OCI-LY7 (cell line): ENCODE results near the gene RFX2. TPM values are rescaled to one million over a fixed set of nuclear protein-coding genes. Genes with fewer than 3 reads are reported as not detected.

Experiments used
- BruUV-seq: library from RNA; stranded (reverse); fragments of 400-500 nt; replicated peaks from 2 replicates; lab custom pipeline; 2021; lab: Mats Ljungman, UMichigan
- CTCF ChIA-PET: fragments of 300-600 bp; sonication (Branson Sonifier 250); formaldehyde crosslinking; loops from one replicate; lab custom pipeline; 2022; ENCODE audit warnings: antibody characterized with exemption; ENCODE audit not compliant: unreplicated experiment; lab: Charles Lee
- POLR2A ChIA-PET: fragments of 300-600 bp; sonication (Branson Sonifier 250); formaldehyde crosslinking; loops from one replicate; lab custom pipeline; 2022; ENCODE audit warnings: antibody characterized with exemption; lab: Charles Lee
- DNase-seq: peaks from one replicate; pipeline ENCODE4 v3.0.0-alpha.2; 2015; ENCODE audit warnings: low spot score
- H2AFZ ChIP-seq: fragments of 200-600 bp; sonication (generic), shearing (Covaris generic); 2 replicates; pipeline ENCODE4 v1.6.1; 2014; ENCODE audit warnings: mild to moderate bottlenecking, antibody characterized with exemption, low read length, moderate library complexity
- H3K27ac ChIP-seq: fragments of 200-600 bp; sonication (generic); 2 replicates; pipeline ENCODE4 v1.5.1; 2014; ENCODE audit warnings: mixed run types, low read depth, mild to moderate bottlenecking, moderate library complexity, low read length, inconsistent platforms; ENCODE audit not compliant: poor library complexity, severe bottlenecking
- H3K36me3 ChIP-seq: fragments of 200-600 bp; sonication (generic); 2 replicates; pipeline ENCODE4 v1.6.1; 2014; ENCODE audit warnings: mild to moderate bottlenecking, antibody characterized with exemption, low read length, moderate library complexity, mixed read lengths; ENCODE audit not compliant: insufficient read depth
- H3K4me1 ChIP-seq: fragments of 200-600 bp; sonication (generic); 2 replicates; pipeline ENCODE4 v1.5.1; 2014; ENCODE audit warnings: mild to moderate bottlenecking, low read length; ENCODE audit not compliant: insufficient read depth, poor library complexity, severe bottlenecking
- H3K4me2 ChIP-seq: fragments of 200-600 bp; sonication (generic); 2 replicates; pipeline ENCODE4 v1.6.1; 2014; ENCODE audit warnings: mild to moderate bottlenecking, low read length
- H3K4me3 ChIP-seq: fragments of 200-600 bp; sonication (generic); 2 replicates; pipeline ENCODE4 v1.5.1; 2014; ENCODE audit warnings: mild to moderate bottlenecking, low read depth, low read length; ENCODE audit not compliant: poor library complexity, severe bottlenecking
- H3K79me2 ChIP-seq: fragments of 200-600 bp; sonication (generic); 2 replicates; pipeline ENCODE4 v1.6.1; 2016; ENCODE audit warnings: low read depth, mild to moderate bottlenecking, low read length, moderate library complexity, mixed read lengths; ENCODE audit not compliant: insufficient read depth
- H3K9me2 ChIP-seq: fragments of 200-600 bp; sonication (generic); 2 replicates; pipeline ENCODE4 v1.6.1; 2016; ENCODE audit warnings: mild to moderate bottlenecking, low read length, mixed read lengths; ENCODE audit not compliant: insufficient read depth
- H3K9me3 ChIP-seq: fragments of 200-600 bp; sonication (generic); 2 replicates; pipeline ENCODE4 v1.6.1; 2014; ENCODE audit warnings: mild to moderate bottlenecking, mixed run types, low read length, mixed read lengths
- H4K20me1 ChIP-seq: fragments of 200-600 bp; sonication (generic); 2 replicates; pipeline ENCODE4 v1.6.1; 2014; ENCODE audit warnings: mild to moderate bottlenecking, antibody characterized with exemption, low read length, moderate library complexity, mixed read lengths; ENCODE audit not compliant: insufficient read depth
- EZH2phosphoT487 ChIP-seq: fragments of 200-600 bp; sonication (generic); IDR thresholded peaks from 2 replicates; pipeline ENCODE4 v1.6.1; 2018; ENCODE audit warnings: low read depth, borderline replicate concordance, mild to moderate bottlenecking, mixed run types, antibody characterized with exemption, low read length, moderate library complexity, mixed read lengths
- intact Hi-C: fragments of 100-400 bp; cut with micrococcal nuclease; formaldehyde crosslinking; loops from one replicate; pipeline ENCODE4 v1.10.0; 2022; ENCODE audit not compliant: unreplicated experiment
- total RNA-seq, 2 experiments: library from RNA; depleted of rRNA in 1 of 2; stranded (reverse); fragments of >200 nt in 1 of 2; shearing (Covaris generic) in 1 of 2; gene quantifications; 2 replicates each; pipeline ENCODE4 v1.2.3, GENCODE V29; 2014 to 2022
- TF ChIP-seq, protein P1 (sequence below): fragments of 200-600 bp; sonication (generic); conservative IDR thresholded peaks from 2 replicates; pipeline ENCODE4 v1.5.1; 2014; ENCODE audit warnings: mild to moderate bottlenecking, antibody characterized with exemption, low read length, moderate library complexity, mixed read lengths

RFX2 gene
- total RNA-seq, 2 experiments from 2014 or later, result 11.0 to 11.8 TPM

- no peak overlapping the region for H3K4me3 ChIP-seq
- no peaks in the 10 kb centered on the region for H4K20me1 ChIP-seq
- no peak overlapping the region for H3K4me2 ChIP-seq
- TF ChIP-seq, protein P1, sequence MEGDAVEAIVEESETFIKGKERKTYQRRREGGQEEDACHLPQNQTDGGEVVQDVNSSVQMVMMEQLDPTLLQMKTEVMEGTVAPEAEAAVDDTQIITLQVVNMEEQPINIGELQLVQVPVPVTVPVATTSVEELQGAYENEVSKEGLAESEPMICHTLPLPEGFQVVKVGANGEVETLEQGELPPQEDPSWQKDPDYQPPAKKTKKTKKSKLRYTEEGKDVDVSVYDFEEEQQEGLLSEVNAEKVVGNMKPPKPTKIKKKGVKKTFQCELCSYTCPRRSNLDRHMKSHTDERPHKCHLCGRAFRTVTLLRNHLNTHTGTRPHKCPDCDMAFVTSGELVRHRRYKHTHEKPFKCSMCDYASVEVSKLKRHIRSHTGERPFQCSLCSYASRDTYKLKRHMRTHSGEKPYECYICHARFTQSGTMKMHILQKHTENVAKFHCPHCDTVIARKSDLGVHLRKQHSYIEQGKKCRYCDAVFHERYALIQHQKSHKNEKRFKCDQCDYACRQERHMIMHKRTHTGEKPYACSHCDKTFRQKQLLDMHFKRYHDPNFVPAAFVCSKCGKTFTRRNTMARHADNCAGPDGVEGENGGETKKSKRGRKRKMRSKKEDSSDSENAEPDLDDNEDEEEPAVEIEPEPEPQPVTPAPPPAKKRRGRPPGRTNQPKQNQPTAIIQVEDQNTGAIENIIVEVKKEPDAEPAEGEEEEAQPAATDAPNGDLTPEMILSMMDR, result no peak
- TF ChIP-seq EZH2phosphoT487, result no peak
- no peaks in the 10 kb centered on the region for H3K36me3 ChIP-seq
- no peak overlapping the region for H2AFZ ChIP-seq
- H3K79me2 ChIP-seq, result no peaks in the 10 kb centered on the region
- no peak overlapping the region for H3K27ac ChIP-seq
- intact Hi-C loops, result no loop called here
- CTCF ChIA-PET, result no interaction called here
- no peaks in the 10 kb centered on the region for H3K9me2 ChIP-seq
- POLR2A ChIA-PET, result interaction anchor here (0.6 kb wide), 1 partner anchor 462 kb away, joined by 5 read pairs; no protein-coding TSS in a partner anchor
- BruUV-seq, result no TSS peak
- H3K4me1 ChIP-seq, result no peaks in the 10 kb centered on the region
- no peak for DNase-seq
- H3K9me3 ChIP-seq, result no peaks in the 10 kb centered on the region
Measured at GRCh38 chr19:6097911-6098310, 12.4 kb downstream of the RFX2 start.

DNA sequence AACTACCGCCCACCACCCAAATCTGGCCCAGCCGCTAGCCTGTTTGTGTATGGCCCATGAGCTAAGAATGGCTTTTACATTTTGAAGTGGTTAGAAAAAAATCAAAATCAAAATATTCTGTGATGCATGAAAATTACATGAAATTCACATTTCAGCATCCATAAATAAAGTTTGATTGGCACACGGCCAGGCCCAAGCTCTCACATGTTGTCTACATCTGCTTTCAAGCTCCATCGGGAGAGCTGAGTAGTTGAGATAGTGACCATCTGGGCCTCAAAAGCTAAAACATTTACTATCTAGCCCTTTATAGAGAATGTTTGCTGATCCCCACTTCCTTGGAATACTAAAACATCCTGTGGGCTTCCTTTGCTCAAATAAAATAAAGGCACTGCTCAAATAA, 14.5 kb downstream of the RFX2 start:
- H2AFZ ChIP-seq, result no peak overlapping the region
- no peak for DNase-seq
- H3K27ac ChIP-seq, result no peak overlapping the region
- H3K4me1 ChIP-seq, result no peaks in the 10 kb centered on the region
- BruUV-seq, result no TSS peak
- no peaks in the 10 kb centered on the region for H3K36me3 ChIP-seq
- H3K79me2 ChIP-seq, result no peaks in the 10 kb centered on the region
- intact Hi-C loops, result no loop called here
- ChIA-PET CTCF (no interaction called here), POLR2A (no interaction called here)
- H4K20me1 ChIP-seq, result no peaks in the 10 kb centered on the region
- H3K9me2 ChIP-seq, result no peaks in the 10 kb centered on the region
- no peak overlapping the region for H3K4me2 ChIP-seq
- no peaks in the 10 kb centered on the region for H3K9me3 ChIP-seq
- TF ChIP-seq, protein P1, result no peak
- no peak for TF ChIP-seq EZH2phosphoT487
- no peak overlapping the region for H3K4me3 ChIP-seq

- Histone ChIP-seq H3K9me3 (no peaks in the 10 kb centered on the region), H2AFZ (no peak overlapping the region), H3K4me1 (peaks cover 10% of the 10 kb centered on the region), H3K9me2 (no peaks in the 10 kb centered on the region), H3K4me3 (no peak overlapping the region), H3K27ac (no peak overlapping the region), H4K20me1 (no peaks in the 10 kb centered on the region), H3K4me2 (no peak overlapping the region), H3K36me3 (no peaks in the 10 kb centered on the region), H3K79me2 (no peaks in the 10 kb centered on the region)
- intact Hi-C loops, result no loop called here
- CTCF ChIA-PET, result interaction anchor here (0.6 kb wide), 1 partner anchor 35 kb away, joined by 8 read pairs; no protein-coding TSS in a partner anchor
- POLR2A ChIA-PET, result no interaction called here
- no peak for TF ChIP-seq EZH2phosphoT487
- TF ChIP-seq, protein P1, result no peak
- DNase-seq, result no peak
- BruUV-seq, result no TSS peak
Measured at GRCh38 chr19:6092329-6093286, 17.7 kb downstream of the RFX2 start.
